Activated CD4-positive, alpha-beta T cell treated with anti-CD3 and anti-CD28 coated beads, Interleukin-2, amount 50 U/mL, for 16 hours (primary cell): ENCODE measurements around the gene BLCAP.
"Not testable (repeated sequence)": the region's sequence is repeated elsewhere in the genome, so short reads cannot be mapped to it uniquely, and the experiment has no call there.

Experiments used
- DNase-seq: peaks from one replicate; pipeline ENCODE4 v3.0.0-alpha.2; 2020

Gene BLCAP

GRCh38 chr20:37527638-37528445 lies at the start of gene BLCAP:
TSS of gene BLCAP (minus strand) at chr20:37527876. CDS start at chr20:37519174, 8,702 bp downstream.
- DNase-seq = peak; percentile 89

GRCh38 chr20:37577436-37577835 lies 49.8 kb upstream of the BLCAP start:
- DNase-seq = not testable (repeated sequence)

- no peak for DNase-seq
Measured at GRCh38 chr20:37576911-37577310, 49.2 kb upstream of the BLCAP start.

GRCh38 chr20:37575884-37576283 lies 48.2 kb upstream of the BLCAP start:
- no peak for DNase-seq

- DNase-seq = no peak
Measured at GRCh38 chr20:37574199-37574890, 46.7 kb upstream of the BLCAP start.

GRCh38 chr20:37573626-37574198 lies 46.0 kb upstream of the BLCAP start:
- no peak for DNase-seq

- no peak for DNase-seq
Measured at GRCh38 chr20:37571033-37571432, 43.4 kb upstream of the BLCAP start.

GRCh38 chr20:37570419-37570818 lies 42.7 kb upstream of the BLCAP start:
- no peak for DNase-seq

GRCh38 chr20:37567671-37568588 lies 40.3 kb upstream of the BLCAP start:
- no peak for DNase-seq

GRCh38 chr20:37567331-37567665 lies 39.6 kb upstream of the BLCAP start:
- no peak for DNase-seq

- no peak for DNase-seq
Measured at GRCh38 chr20:37566590-37567330, 39.1 kb upstream of the BLCAP start.

- no peak for DNase-seq
Measured at GRCh38 chr20:37565134-37565811, 37.6 kb upstream of the BLCAP start.

- DNase-seq = peak; percentile 51
Measured at GRCh38 chr20:37564388-37565133, 36.9 kb upstream of the BLCAP start.

GRCh38 chr20:37564016-37564387 lies 36.3 kb upstream of the BLCAP start:
- DNase-seq = no peak

GRCh38 chr20:37562695-37563480 lies 35.2 kb upstream of the BLCAP start:
- DNase-seq = no peak

GRCh38 chr20:37560629-37561028 lies 33.0 kb upstream of the BLCAP start:
- no peak for DNase-seq

- DNase-seq = no peak
Measured at GRCh38 chr20:37559312-37560027, 31.8 kb upstream of the BLCAP start.

GRCh38 chr20:37558779-37559178 lies 31.1 kb upstream of the BLCAP start:
- no peak for DNase-seq

- no peak for DNase-seq
Measured at GRCh38 chr20:37558306-37558705, 30.6 kb upstream of the BLCAP start.
